Astrocyte of the cerebellum (primary cell): ENCODE data around the gene DUOXA1.
"Not testable (repeated sequence)": the region's sequence is repeated elsewhere in the genome, so short reads cannot be mapped to it uniquely, and the experiment has no call there.

Experiments used
- DNase-seq: peaks from one replicate; pipeline ENCODE4 v3.0.0-alpha.2; 2011; ENCODE audit warnings: low read depth
- H3K4me3 ChIP-seq: 2 replicates; pipeline ENCODE4 v1.5.1; 2011; ENCODE audit warnings: mild to moderate bottlenecking, low read depth, low read length, moderate library complexity
- in situ Hi-C: cut with HindIII; loops from 2 replicates; pipeline ENCODE4 v1.10.0; 2017; ENCODE audit warnings: low sequenced_read_pairs
- TF ChIP-seq, protein P1 (sequence below): IDR thresholded peaks from 2 replicates; pipeline ENCODE4 v1.5.1; 2012; ENCODE audit warnings: low read length, low read depth, moderate library complexity, mild to moderate bottlenecking; ENCODE audit errors: missing control alignments

DUOXA1 gene

DNA sequence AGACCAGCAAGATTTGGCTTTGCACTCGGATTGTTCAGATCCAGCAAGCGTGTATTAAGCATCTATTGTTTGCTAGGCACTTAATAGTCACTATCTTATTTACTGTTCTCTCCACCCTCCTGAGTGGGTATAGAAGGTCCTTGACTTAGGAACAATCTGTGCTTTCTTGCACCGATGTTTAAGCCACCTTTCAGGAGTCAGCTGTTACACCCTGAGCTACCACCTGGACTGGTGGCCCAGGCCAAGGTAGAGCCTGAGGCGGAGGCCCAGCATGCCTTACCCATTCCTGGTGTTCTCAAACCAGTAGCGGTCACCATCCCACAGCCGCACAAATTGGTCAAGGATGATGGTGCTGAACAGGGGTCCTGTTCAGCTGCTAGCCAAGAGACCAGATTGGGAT is 10.1 kb upstream of the DUOXA1 start:
- H3K4me3 ChIP-seq = no peak overlapping the region
- no peak for DNase-seq
- in situ Hi-C loops = no loop called here
- TF ChIP-seq, protein P1, sequence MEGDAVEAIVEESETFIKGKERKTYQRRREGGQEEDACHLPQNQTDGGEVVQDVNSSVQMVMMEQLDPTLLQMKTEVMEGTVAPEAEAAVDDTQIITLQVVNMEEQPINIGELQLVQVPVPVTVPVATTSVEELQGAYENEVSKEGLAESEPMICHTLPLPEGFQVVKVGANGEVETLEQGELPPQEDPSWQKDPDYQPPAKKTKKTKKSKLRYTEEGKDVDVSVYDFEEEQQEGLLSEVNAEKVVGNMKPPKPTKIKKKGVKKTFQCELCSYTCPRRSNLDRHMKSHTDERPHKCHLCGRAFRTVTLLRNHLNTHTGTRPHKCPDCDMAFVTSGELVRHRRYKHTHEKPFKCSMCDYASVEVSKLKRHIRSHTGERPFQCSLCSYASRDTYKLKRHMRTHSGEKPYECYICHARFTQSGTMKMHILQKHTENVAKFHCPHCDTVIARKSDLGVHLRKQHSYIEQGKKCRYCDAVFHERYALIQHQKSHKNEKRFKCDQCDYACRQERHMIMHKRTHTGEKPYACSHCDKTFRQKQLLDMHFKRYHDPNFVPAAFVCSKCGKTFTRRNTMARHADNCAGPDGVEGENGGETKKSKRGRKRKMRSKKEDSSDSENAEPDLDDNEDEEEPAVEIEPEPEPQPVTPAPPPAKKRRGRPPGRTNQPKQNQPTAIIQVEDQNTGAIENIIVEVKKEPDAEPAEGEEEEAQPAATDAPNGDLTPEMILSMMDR = no peak

DNA sequence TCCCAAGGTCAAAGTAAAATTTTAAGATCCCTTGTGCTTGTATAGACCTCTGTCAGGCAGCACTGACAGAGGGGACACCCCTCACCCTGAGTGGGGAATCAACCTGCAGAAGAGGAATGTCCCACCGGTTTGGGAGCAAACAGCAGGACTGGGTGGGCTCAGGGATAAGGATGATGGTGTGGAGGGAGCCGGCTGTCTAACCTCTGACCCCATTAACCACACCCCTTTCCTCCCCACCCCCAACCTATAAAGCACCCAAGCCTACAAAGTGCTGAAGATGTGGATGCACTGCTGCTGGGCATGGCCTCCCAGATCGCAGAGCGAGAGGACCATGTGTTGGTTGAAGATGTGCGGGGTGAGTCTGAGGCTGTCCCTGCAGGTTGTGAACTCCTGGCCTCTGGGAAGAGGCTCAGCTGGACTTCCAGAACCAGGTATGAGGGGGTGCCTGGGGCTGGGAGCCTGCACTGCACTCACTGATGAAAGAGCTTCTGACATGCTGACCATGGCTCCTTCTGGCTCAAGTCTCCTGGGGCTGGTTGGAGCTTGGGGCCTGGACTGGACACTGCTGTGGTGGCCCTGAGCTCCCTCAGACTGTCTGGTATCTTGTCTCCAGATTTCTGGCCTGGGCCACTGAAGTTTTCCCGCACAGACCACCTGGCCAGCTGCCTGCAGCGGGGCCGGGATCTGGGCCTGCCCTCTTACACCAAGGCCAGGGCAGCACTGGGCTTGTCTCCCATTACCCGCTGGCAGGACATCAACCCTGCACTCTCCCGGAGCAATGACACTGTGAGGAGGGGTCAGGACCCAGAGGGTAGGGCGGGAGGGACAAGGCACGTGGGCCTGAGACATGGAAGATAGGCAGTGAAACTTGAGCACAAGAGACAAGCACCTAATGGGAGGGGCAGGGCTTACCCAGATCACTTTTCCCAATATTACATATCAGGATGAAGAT is 9.4 kb upstream of the DUOXA1 start:
- no peak for DNase-seq
- in situ Hi-C loops = no loop called here
- TF ChIP-seq, protein P1 = no peak
- H3K4me3 ChIP-seq = no peak overlapping the region

DNA sequence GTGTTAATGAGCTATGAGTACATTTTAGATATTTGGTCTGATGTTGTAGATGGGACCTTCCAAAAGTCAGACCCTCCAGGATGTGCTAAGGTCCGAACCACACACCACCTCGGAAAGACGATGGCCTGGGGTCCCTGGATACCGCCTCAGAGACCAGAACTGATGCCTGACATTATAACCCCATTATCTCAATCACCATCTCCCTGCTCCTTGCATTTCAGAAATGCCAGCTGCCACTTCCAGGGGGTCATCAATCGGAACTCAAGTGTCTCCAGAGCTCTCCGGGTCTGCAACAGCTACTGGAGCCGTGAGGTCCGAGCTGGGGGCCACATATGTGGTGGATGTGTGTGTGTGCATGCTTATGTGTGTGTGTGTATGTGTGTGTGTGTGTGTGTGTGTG is 8.0 kb upstream of the DUOXA1 start:
- in situ Hi-C loops = no loop called here

GRCh38 chr15:45136378-45136764 is 6.7 kb upstream of the DUOXA1 start:
- TF ChIP-seq, protein P1 = peak; percentile 36
- in situ Hi-C loops = no loop called here
- no peak for DNase-seq
- no peak overlapping the region for H3K4me3 ChIP-seq

More for the DNA sequence above, 8.0 kb upstream of the DUOXA1 start:
- no peak for DNase-seq
- TF ChIP-seq, protein P1 = no peak
- H3K4me3 ChIP-seq = no peak overlapping the region

- DNase-seq, H3K4me3 ChIP-seq, in situ Hi-C loops: not testable (repeated sequence)
Measured at GRCh38 chr15:45135705-45136377, 6.2 kb upstream of the DUOXA1 start.

DNA sequence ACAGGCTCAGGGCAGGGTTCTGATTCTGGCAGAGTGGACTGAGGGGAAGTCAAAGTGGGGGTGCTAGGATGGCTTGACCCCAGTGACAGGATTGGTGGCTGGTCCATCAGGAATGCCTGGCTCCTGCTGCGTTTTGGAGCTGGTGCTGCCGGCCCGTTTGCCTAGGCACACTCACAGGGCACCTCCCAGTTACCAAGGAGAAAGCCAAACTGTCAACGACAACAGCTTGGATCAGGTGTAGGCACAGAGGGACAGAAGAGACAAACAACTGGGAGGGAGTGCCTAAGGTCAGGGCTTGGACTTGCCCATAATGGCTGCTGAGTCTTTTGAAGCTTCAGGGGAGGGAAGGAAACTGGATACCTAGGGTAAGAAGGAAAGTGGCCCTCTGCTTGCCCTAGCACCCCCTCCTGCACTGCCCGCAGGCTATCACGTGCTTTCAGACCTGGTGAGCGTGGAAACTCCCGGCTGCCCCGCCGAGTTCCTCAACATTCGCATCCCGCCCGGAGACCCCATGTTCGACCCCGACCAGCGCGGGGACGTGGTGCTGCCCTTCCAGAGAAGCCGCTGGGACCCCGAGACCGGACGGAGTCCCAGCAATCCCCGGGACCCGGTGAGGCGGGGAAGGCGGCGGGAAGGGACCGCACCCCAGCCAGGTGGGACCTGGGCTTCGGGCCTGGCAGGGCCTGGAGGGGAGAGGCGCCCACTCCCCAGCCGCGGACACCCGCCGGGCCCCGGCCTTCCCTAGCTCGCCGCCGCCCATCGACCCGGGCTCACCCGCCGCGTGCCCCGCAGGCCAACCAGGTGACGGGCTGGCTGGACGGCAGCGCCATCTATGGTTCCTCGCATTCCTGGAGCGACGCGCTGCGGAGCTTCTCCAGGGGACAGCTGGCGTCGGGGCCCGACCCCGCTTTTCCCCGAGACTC is 5.3 kb upstream of the DUOXA1 start:
- no peak overlapping the region for H3K4me3 ChIP-seq
- TF ChIP-seq, protein P1 = no peak
- in situ Hi-C loops = no loop called here
- DNase-seq = no peak
